Rectal smooth muscle tissue (tissue), 1 donor: ENCODE data around the gene OPN1LW.
A peak's percentile ranks its signal among the peaks of the same experiment; 100 is the strongest.
"Not testable (repeated sequence)": the region's sequence is repeated elsewhere in the genome, so short reads cannot be mapped to it uniquely, and the experiment has no call there.

ENCODE experiments used
- H3K27ac ChIP-seq: one replicate; pipeline ENCODE4 v1.7.0; 2013; ENCODE audit warnings: low read depth, low read length, inconsistent platforms
- H3K27me3 ChIP-seq: one replicate; pipeline ENCODE4 v1.7.0; 2013; ENCODE audit warnings: low read length; ENCODE audit not compliant: control insufficient read depth, insufficient read depth
- H3K36me3 ChIP-seq: one replicate; pipeline ENCODE4 v1.7.0; 2013; ENCODE audit warnings: low read length; ENCODE audit not compliant: control insufficient read depth, insufficient read depth
- H3K4me1 ChIP-seq: one replicate; pipeline ENCODE4 v1.7.0; 2013; ENCODE audit warnings: low read length; ENCODE audit not compliant: control insufficient read depth, insufficient read depth
- H3K4me3 ChIP-seq: one replicate; pipeline ENCODE4 v1.7.0; 2013; ENCODE audit warnings: low read length
- H3K9ac ChIP-seq: one replicate; pipeline ENCODE4 v1.7.0; 2013; ENCODE audit warnings: low read length

OPN1LW gene

DNA sequence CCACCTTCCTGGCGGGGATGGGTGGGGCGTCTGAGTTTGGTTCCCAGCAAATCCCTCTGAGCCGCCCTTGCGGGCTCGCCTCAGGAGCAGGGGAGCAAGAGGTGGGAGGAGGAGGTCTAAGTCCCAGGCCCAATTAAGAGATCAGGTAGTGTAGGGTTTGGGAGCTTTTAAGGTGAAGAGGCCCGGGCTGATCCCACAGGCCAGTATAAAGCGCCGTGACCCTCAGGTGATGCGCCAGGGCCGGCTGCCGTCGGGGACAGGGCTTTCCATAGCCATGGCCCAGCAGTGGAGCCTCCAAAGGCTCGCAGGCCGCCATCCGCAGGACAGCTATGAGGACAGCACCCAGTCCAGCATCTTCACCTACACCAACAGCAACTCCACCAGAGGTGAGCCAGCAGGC lies at the start of gene OPN1LW:
Gene OPN1LW, plus strand, starts transcription at position 234 of the 400 bp plus-strand sequence. Its CDS starts 41 bp downstream, at position 275.
- H3K4me1 ChIP-seq, H3K36me3 ChIP-seq, H3K4me3 ChIP-seq, H3K27me3 ChIP-seq, H3K9ac ChIP-seq, H3K27ac ChIP-seq: not testable (repeated sequence)

DNA sequence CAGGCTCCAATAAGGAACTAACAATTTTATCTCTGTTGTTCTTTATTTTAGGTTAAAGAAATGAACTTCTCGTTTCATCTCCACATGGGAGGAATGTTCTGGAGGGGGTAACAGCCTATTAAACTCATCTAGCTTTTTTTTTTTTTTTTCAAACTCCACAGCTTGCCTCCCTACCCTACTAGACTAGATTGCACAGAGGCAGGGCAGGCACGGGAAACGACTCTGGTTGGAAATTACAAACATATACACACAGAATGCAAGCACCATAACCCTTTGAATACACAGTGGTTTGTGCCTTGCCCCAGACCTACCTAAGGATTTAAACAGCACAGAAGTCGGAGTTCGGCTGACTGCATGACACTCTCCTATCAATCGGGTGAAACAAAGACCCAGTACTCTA lies 49.2 kb upstream of the OPN1LW start:
- Histone ChIP-seq H3K9ac (no peak overlapping the region), H3K27me3 (peaks cover 2% of the 10 kb centered on the region), H3K27ac (no peak overlapping the region), H3K4me1 (peaks cover 11% of the 10 kb centered on the region), H3K36me3 (no peaks in the 10 kb centered on the region), H3K4me3 (no peak overlapping the region)

DNA sequence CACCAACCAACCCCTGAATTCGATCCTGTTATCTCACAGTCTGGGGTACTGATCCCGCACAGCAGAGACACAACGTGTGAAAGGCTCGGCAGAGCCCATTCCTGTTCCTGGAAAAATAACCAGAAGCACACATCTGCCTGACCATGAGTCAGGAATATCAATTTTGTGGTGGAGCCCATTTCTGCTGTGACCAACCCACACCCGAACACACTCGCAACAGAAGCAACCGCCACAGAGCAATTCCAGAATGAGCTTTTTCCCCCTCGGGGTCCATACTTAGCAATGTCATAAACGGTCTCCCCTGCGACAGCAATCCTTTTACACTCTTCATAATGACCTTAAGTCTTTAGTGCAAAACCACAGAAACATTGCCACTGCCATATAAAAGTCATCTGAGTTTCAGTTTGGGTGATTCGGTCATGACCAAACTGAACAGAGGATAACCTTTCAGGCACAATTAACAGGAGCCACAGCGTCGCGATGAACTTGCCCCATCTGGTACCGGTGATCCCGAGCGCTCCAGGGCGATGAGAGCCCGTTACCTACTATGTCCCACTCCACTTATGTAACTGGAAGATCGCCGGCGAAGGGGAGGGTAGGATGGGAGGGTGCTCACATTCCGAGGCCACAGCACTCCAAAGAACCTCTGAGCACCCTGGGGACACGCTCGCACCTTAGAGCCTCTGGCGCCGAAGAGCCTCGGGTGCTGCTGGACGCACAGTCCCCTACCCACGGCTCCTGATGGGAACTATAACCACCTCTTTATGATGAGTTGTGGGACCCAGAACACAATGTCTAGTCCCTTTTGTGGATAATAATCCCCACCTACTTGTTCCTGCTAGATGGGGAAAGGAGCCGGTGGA lies 47.7 kb upstream of the OPN1LW start:
- Histone ChIP-seq H3K4me1 (peaks cover 11% of the 10 kb centered on the region), H3K9ac (peak overlapping the region; percentile 63), H3K4me3 (peak overlapping the region; percentile 75), H3K27ac (peak overlapping the region; percentile 90), H3K36me3 (no peaks in the 10 kb centered on the region), H3K27me3 (peaks cover 2% of the 10 kb centered on the region)

GRCh38 chrX:154097003-154097588 lies 46.9 kb upstream of the OPN1LW start:
- Histone ChIP-seq H3K27ac (peak overlapping the region; percentile 90), H3K36me3 (no peaks in the 10 kb centered on the region), H3K4me3 (peak overlapping the region; percentile 75), H3K4me1 (peaks cover 10% of the 10 kb centered on the region), H3K27me3 (peaks cover 2% of the 10 kb centered on the region), H3K9ac (peak overlapping the region; percentile 63)

- H3K4me3 ChIP-seq, result peak within 1 kb of the TSS; percentile 75
- H3K27ac ChIP-seq, result peak within 1 kb of the TSS; percentile 90
- no peaks in the 10 kb centered on the region for H3K36me3 ChIP-seq
- H3K27me3 ChIP-seq, result peaks cover 2% of the 10 kb centered on the region
- H3K9ac ChIP-seq, result peak within 1 kb of the TSS; percentile 63
- peaks cover 10% of the 10 kb centered on the region for H3K4me1 ChIP-seq
Measured at GRCh38 chrX:154097589-154098541, 46.2 kb upstream of the OPN1LW start, which contains the start of gene MECP2. Gene MECP2 (minus strand): TSS chrX:154097717.

GRCh38 chrX:154098551-154098950 lies 45.5 kb upstream of the OPN1LW start:
- peaks cover 10% of the 10 kb centered on the region for H3K4me1 ChIP-seq
- no peak overlapping the region for H3K9ac ChIP-seq
- H3K27me3 ChIP-seq, result peaks cover 2% of the 10 kb centered on the region
- H3K27ac ChIP-seq, result no peak overlapping the region
- H3K36me3 ChIP-seq, result no peaks in the 10 kb centered on the region
- H3K4me3 ChIP-seq, result no peak overlapping the region

- no peak overlapping the region for H3K27ac ChIP-seq
- H3K36me3 ChIP-seq, result no peaks in the 10 kb centered on the region
- no peak overlapping the region for H3K9ac ChIP-seq
- H3K27me3 ChIP-seq, result peaks cover 4% of the 10 kb centered on the region
- H3K4me3 ChIP-seq, result no peak overlapping the region
- H3K4me1 ChIP-seq, result no peaks in the 10 kb centered on the region
Measured at GRCh38 chrX:154113729-154114128, 30.3 kb upstream of the OPN1LW start.

- Histone ChIP-seq H3K27ac (no peak overlapping the region), H3K4me1 (no peaks in the 10 kb centered on the region), H3K36me3 (no peaks in the 10 kb centered on the region), H3K9ac (no peak overlapping the region), H3K27me3 (peaks cover 4% of the 10 kb centered on the region), H3K4me3 (no peak overlapping the region)
Measured at GRCh38 chrX:154114652-154115051, 29.4 kb upstream of the OPN1LW start.

DNA sequence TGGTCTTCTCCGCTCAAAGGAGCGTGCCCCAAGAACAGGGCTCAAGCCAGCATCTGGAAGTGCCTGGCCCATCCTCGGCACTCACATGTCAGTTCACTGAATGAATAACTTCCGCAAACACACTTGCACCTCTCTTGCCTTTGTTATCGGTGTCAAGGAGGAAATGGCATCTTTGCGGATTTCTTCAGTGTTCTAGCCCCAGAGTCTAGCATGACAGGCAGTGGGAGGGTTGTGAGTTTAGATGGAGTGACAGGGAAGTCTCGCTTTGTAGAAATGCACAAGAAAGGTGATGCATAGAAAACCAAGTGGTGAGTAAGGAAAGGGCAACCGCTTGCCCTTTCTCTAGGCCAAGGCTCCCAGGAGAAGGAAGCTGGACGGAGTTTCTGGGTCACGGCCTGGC lies 29.0 kb upstream of the OPN1LW start:
- no peak overlapping the region for H3K4me3 ChIP-seq
- H3K27me3 ChIP-seq, result peaks cover 4% of the 10 kb centered on the region
- H3K27ac ChIP-seq, result no peak overlapping the region
- H3K36me3 ChIP-seq, result no peaks in the 10 kb centered on the region
- no peaks in the 10 kb centered on the region for H3K4me1 ChIP-seq
- no peak overlapping the region for H3K9ac ChIP-seq

DNA sequence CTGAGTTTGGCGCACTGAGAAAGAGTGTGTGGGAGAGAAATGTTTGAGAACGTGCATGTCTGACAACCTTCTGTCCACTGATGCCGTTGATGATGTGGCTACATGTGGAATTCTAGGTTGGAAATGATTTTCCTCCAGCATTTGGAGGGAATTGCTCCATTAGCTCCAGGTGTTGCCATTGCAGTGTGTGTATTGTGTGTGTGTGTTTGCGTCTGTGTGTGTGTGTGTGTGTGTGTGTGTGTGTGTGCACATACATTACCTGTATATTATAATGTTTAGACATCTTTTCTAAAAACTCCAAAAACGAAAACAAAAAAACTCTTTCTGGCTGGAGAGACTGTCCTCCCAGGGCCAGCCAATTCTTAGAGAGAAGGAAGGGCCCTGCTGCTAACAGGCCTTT lies 28.3 kb upstream of the OPN1LW start:
- Histone ChIP-seq H3K9ac (no peak overlapping the region), H3K36me3 (no peaks in the 10 kb centered on the region), H3K4me3 (no peak overlapping the region), H3K27ac (no peak overlapping the region), H3K4me1 (no peaks in the 10 kb centered on the region), H3K27me3 (peaks cover 4% of the 10 kb centered on the region)

- Histone ChIP-seq H3K4me3 (no peak overlapping the region), H3K4me1 (no peaks in the 10 kb centered on the region), H3K27me3 (peaks cover 4% of the 10 kb centered on the region), H3K9ac (no peak overlapping the region), H3K27ac (no peak overlapping the region), H3K36me3 (no peaks in the 10 kb centered on the region)
Measured at GRCh38 chrX:154116426-154117211, 27.4 kb upstream of the OPN1LW start.
